Testis (tissue), 2 donors: Measurements from ENCODE around the gene DPYD.

Experiments used
- POLR2A ChIP-seq: fragments of 450-650 bp; IDR thresholded peaks from one replicate; pipeline ENCODE4 v1.6.1; 2017; ENCODE audit warnings: antibody characterized with exemption, mild to moderate bottlenecking, moderate library complexity
- TF ChIP-seq, protein P1 (sequence below), 3 experiments: fragments of 450-650 bp in 2 of 3; fragments of 200-600 bp in 1 of 3; sonication (generic) in 1 of 3; IDR thresholded peaks; one replicate each; pipeline ENCODE4 v1.5.1; 2016 to 2019; ENCODE audit warnings: antibody characterized with exemption in 3 of 3, mild to moderate bottlenecking in 2 of 3, moderate library complexity in 1 of 3

- TF ChIP-seq, protein P1, sequence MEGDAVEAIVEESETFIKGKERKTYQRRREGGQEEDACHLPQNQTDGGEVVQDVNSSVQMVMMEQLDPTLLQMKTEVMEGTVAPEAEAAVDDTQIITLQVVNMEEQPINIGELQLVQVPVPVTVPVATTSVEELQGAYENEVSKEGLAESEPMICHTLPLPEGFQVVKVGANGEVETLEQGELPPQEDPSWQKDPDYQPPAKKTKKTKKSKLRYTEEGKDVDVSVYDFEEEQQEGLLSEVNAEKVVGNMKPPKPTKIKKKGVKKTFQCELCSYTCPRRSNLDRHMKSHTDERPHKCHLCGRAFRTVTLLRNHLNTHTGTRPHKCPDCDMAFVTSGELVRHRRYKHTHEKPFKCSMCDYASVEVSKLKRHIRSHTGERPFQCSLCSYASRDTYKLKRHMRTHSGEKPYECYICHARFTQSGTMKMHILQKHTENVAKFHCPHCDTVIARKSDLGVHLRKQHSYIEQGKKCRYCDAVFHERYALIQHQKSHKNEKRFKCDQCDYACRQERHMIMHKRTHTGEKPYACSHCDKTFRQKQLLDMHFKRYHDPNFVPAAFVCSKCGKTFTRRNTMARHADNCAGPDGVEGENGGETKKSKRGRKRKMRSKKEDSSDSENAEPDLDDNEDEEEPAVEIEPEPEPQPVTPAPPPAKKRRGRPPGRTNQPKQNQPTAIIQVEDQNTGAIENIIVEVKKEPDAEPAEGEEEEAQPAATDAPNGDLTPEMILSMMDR (IDR thresholded peaks at IDR 0.05), result no peak
- TF ChIP-seq POLR2A, result no peak
These were observed 829.6 kb downstream of the DPYD start for GRCh38 chr1:97091263-97091662.
